Measurements from ENCODE around the gene SEC61A1.

DNA sequence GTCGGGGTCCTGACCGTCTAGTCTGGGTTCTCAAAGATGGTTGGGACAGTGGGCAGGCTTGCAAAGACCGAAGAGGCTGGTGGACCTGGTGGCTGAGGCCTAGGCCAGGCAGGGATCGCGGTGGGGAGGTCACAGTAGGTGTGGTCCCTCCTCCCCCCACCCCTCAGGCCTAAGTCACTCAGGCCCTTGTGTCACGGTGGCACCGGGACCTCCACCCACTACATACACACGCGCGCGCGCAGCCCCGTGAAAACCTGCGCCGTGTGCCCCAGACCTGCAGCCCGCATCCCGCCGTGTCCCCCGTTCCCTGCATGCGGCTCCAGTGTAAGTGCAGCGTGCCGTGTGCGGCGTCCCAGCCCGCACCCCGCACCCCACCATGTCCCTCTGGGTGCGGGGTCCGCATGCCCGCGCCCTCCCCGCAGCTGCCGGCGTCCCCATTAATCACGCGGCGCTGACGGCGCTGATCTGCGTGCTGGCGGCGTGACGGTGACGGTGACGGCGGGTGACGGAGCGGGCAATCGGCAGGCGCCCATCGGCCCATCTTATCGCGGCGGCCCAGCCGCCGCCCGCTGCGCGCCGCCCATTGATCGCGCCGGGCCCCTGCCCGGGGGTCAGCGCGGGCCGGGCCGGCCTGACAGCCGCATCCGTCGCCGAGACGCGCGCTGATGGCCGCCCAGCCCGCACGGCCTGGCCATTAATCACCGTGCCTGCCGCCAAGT lies 24.4 kb downstream of the SEC61A1 start:
- no peak for TF ChIP-seq POLR2A (IDR thresholded peaks at IDR 0.05)
- TF ChIP-seq EP300 (IDR thresholded peaks at IDR 0.05) = no peak

Measured in ovary (tissue), 1 donor.